ENCODE results near the gene TBC1D21. TPM values are rescaled to one million over a fixed set of nuclear protein-coding genes. Genes with fewer than 3 reads are reported as not detected.

TBC1D21 gene
- total and polyA plus RNA-seq, 10 of the 15 experiments (the other 5 are each of a cell fraction or from before 2014, with no cell fraction given) = not detected

DNA sequence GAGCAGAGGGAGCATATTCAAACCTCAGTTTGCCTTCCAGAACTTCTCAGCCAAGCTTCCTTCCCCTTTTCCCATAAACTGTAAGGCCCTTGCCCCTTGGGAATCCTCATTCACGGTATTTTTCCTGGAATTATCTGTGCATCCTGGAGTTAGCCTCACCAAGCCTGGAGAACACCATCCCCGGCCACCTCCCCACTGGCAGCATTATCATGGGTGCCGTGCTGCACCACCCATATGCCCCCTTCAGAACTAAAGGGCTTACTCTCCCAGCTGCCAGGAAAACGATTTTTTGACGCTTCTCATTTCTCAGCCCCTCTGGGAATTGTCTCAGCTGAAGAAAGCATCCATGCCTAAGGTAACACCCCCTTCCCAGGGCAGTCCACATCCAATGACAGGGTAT is 20.9 kb upstream of the TBC1D21 start (continued):
- TF ChIP-seq, protein P1, sequence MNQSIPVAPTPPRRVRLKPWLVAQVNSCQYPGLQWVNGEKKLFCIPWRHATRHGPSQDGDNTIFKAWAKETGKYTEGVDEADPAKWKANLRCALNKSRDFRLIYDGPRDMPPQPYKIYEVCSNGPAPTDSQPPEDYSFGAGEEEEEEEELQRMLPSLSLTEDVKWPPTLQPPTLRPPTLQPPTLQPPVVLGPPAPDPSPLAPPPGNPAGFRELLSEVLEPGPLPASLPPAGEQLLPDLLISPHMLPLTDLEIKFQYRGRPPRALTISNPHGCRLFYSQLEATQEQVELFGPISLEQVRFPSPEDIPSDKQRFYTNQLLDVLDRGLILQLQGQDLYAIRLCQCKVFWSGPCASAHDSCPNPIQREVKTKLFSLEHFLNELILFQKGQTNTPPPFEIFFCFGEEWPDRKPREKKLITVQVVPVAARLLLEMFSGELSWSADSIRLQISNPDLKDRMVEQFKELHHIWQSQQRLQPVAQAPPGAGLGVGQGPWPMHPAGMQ (IDR thresholded peaks at IDR 0.05; ENCODE audit: borderline replicate concordance) = no peak
- TF ChIP-seq, protein P2, sequence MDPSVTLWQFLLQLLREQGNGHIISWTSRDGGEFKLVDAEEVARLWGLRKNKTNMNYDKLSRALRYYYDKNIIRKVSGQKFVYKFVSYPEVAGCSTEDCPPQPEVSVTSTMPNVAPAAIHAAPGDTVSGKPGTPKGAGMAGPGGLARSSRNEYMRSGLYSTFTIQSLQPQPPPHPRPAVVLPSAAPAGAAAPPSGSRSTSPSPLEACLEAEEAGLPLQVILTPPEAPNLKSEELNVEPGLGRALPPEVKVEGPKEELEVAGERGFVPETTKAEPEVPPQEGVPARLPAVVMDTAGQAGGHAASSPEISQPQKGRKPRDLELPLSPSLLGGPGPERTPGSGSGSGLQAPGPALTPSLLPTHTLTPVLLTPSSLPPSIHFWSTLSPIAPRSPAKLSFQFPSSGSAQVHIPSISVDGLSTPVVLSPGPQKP (IDR thresholded peaks at IDR 0.05; ENCODE audit: low read depth, low read length) = no peak

DNA sequence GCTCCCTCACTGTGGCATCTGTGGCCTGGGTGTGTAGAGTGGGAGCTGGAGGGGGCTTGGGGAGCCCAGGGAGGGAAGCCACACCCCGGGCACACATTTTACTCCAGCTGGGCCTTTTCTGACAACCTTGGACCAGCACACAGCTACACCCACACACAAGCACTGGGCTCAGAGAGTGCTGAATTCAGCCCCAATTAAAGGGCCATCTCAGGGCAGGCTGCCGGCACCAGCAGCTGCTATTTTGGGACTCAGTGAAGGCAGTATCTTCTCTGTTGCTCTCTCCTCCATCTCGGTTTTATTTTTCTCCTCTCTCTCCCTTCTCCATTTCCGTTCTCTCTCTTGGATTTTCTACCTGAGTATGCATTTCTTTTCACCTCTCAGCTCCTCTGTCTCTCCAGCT is 19.1 kb upstream of the TBC1D21 start:
- RAD21 ChIA-PET (ENCODE audit: unreplicated experiment) = no interaction called here
- H3K27me3 ChIP-seq (replicated peaks in 1 of 2; ENCODE audit: control insufficient read depth in 2 of 2, insufficient read depth in 2 of 2, low read length in 1 of 2) = peaks cover 2 to 4% of the 10 kb centered on the region in 2 experiments; a peak in 1 of 4 replicates
- intact Hi-C loops (cut with micrococcal nuclease; ENCODE audit: unreplicated experiment) = no loop called here
- no TSS peak for BruUV-seq (replicated peaks)
- POLR2A ChIA-PET = no interaction called here
- no peak overlapping the region for H3K4me2 ChIP-seq (ENCODE audit: control insufficient read depth, insufficient read depth)
- H3K4me1 ChIP-seq (ENCODE audit: control insufficient read depth, insufficient read depth, low read length) = no peaks in the 10 kb centered on the region
- H3K79me2 ChIP-seq (ENCODE audit: control insufficient read depth, insufficient read depth, low read length) = no peaks in the 10 kb centered on the region
- in situ Hi-C loops (cut with MboI) = no loop called here
- SMC1A ChIA-PET (ENCODE audit: uncharacterized antibody, unreplicated experiment) = no interaction called here
- no peak for ATAC-seq
- CTCF ChIA-PET = no interaction called here
- WGBS (ENCODE audit: insufficient coverage, insufficient replicate concordance, low lambda C conversion rate, missing lambda C conversion rate) = 0% methylated on average over 4 of the region's 4 CpGs
- H3K27ac ChIP-seq (ENCODE audit: control insufficient read depth, insufficient read depth) = no peak overlapping the region
- H3K9me3 ChIP-seq (replicated peaks; ENCODE audit: control insufficient read depth, insufficient read depth, low read length) = no peaks in the 10 kb centered on the region
- no peak for FAIRE-seq
- H4K20me1 ChIP-seq (ENCODE audit: control insufficient read depth, insufficient read depth) = no peaks in the 10 kb centered on the region
- no peak overlapping the region for H2AFZ ChIP-seq (ENCODE audit: control insufficient read depth, low read depth, low read length)
- H3K4me3 ChIP-seq = no peak overlapping the region
- H3K36me3 ChIP-seq (ENCODE audit: control insufficient read depth in 2 of 2, insufficient read depth in 2 of 2, low read length in 1 of 2) = no peaks in the 10 kb centered on the region
- H3K9ac ChIP-seq (ENCODE audit: control insufficient read depth, insufficient read depth, low read length) = no peak overlapping the region
- DNase-seq (ENCODE audit: low read depth, low spot score) = no peak
- TF ChIP-seq IKZF2 (IDR thresholded peaks at IDR 0.05) = no peak
- TF ChIP-seq, protein P3, sequence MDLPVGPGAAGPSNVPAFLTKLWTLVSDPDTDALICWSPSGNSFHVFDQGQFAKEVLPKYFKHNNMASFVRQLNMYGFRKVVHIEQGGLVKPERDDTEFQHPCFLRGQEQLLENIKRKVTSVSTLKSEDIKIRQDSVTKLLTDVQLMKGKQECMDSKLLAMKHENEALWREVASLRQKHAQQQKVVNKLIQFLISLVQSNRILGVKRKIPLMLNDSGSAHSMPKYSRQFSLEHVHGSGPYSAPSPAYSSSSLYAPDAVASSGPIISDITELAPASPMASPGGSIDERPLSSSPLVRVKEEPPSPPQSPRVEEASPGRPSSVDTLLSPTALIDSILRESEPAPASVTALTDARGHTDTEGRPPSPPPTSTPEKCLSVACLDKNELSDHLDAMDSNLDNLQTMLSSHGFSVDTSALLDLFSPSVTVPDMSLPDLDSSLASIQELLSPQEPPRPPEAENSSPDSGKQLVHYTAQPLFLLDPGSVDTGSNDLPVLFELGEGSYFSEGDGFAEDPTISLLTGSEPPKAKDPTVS (IDR thresholded peaks at IDR 0.05; ENCODE audit: low read depth, low read length) = no peak
- TF ChIP-seq NFYA (IDR thresholded peaks at IDR 0.05; ENCODE audit: borderline replicate concordance, low read depth, low read length) = no peak
- TF ChIP-seq, protein P4, sequence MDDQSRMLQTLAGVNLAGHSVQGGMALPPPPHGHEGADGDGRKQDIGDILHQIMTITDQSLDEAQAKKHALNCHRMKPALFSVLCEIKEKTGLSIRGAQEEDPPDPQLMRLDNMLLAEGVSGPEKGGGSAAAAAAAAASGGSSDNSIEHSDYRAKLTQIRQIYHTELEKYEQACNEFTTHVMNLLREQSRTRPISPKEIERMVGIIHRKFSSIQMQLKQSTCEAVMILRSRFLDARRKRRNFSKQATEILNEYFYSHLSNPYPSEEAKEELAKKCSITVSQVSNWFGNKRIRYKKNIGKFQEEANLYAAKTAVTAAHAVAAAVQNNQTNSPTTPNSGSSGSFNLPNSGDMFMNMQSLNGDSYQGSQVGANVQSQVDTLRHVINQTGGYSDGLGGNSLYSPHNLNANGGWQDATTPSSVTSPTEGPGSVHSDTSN (IDR thresholded peaks at IDR 0.05; ENCODE audit: insufficient replicate concordance, low read depth, low read length) = no peak
- TF ChIP-seq CHD2 (IDR thresholded peaks at IDR 0.05; ENCODE audit: borderline replicate concordance, low read depth, low read length) = no peak
- TF ChIP-seq, protein P5, sequence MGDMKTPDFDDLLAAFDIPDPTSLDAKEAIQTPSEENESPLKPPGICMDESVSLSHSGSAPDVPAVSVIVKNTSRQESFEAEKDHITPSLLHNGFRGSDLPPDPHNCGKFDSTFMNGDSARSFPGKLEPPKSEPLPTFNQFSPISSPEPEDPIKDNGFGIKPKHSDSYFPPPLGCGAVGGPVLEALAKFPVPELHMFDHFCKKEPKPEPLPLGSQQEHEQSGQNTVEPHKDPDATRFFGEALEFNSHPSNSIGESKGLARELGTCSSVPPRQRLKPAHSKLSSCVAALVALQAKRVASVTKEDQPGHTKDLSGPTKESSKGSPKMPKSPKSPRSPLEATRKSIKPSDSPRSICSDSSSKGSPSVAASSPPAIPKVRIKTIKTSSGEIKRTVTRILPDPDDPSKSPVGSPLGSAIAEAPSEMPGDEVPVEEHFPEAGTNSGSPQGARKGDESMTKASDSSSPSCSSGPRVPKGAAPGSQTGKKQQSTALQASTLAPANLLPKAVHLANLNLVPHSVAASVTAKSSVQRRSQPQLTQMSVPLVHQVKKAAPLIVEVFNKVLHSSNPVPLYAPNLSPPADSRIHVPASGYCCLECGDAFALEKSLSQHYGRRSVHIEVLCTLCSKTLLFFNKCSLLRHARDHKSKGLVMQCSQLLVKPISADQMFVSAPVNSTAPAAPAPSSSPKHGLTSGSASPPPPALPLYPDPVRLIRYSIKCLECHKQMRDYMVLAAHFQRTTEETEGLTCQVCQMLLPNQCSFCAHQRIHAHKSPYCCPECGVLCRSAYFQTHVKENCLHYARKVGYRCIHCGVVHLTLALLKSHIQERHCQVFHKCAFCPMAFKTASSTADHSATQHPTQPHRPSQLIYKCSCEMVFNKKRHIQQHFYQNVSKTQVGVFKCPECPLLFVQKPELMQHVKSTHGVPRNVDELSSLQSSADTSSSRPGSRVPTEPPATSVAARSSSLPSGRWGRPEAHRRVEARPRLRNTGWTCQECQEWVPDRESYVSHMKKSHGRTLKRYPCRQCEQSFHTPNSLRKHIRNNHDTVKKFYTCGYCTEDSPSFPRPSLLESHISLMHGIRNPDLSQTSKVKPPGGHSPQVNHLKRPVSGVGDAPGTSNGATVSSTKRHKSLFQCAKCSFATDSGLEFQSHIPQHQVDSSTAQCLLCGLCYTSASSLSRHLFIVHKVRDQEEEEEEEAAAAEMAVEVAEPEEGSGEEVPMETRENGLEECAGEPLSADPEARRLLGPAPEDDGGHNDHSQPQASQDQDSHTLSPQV (IDR thresholded peaks at IDR 0.05) = no peak
- no peak for TF ChIP-seq NR2C2 (IDR thresholded peaks at IDR 0.05; ENCODE audit: borderline replicate concordance, control insufficient read depth, insufficient read length, low read depth)
- TF ChIP-seq BMI1 (IDR thresholded peaks at IDR 0.05; ENCODE audit: borderline replicate concordance) = no peak
- no peak for TF ChIP-seq DPF2 (IDR thresholded peaks at IDR 0.05)
- TF ChIP-seq PAX5 (IDR thresholded peaks at IDR 0.05; ENCODE audit: borderline replicate concordance, low read depth, low read length) = no peak
- no peak for TF ChIP-seq RAD21 (IDR thresholded peaks at IDR 0.05; ENCODE audit: insufficient read depth, low read depth, low read length)
- no peak for TF ChIP-seq FOS (IDR thresholded peaks at IDR 0.05; ENCODE audit: borderline replicate concordance, extremely low read depth, insufficient read length)
